HG02884 (cell line): ENCODE measurements around the gene DIS3L2.
"Not testable (repeated sequence)": the region's sequence is repeated elsewhere in the genome, so short reads cannot be mapped to it uniquely, and the experiment has no call there.

ENCODE experiments used
- ATAC-seq: cut with Tn5 transposase; IDR thresholded peaks from one replicate; pipeline ENCODE4 v1.9.1; 2021; ENCODE audit warnings: mild to moderate bottlenecking, moderate library complexity; ENCODE audit not compliant: unreplicated experiment

Gene DIS3L2

DNA sequence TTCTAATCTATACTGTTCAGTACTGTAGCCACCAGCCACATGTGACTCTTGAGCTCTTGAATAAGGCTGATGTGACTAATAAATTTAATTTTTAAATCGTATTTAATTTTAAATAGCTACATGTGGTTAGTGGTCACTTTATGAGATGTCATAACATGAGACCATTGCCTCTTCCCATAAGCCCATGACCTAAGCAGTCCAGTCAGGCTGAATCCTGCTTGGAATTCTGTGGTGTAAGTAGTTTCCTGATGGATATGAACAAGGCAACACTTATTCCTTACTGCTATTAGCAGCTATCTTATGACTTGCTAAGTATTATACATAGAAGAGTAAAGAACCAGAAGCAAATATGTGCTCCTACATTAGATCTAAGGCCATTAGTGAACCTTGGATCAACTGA lies 150.0 kb downstream of the DIS3L2 start:
- no peak for ATAC-seq

GRCh38 chr2:232113821-232114220 lies 152.3 kb downstream of the DIS3L2 start:
- no peak for ATAC-seq

DNA sequence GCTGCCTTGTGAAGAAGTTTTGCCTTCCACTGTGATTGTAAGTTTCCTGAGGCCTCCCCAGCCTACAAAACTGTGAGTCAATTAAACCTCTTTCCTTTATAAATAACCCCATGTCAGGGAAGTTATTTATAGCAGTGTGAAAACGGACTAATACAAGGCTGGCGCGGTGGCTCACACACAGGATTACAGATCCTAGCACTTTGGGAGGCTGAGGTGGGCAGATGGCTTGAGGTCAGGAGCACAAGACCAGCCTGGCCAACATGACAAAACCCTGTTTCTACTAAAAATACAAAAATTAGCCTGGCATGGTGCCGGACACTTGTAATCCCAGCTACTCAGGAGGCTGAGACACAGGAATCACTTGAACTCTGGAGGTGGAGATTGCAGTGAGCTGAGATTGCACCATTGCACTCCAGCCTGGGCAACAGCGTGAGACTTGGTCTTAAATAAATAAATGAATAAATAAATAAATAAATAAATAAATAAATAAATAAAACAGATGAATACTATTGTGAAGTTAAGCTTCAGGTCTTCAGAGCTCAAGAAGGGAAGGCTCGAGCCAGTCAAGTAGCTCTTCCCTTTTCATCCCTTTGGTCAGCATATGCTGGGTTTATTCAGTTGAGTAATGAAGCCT lies 154.3 kb downstream of the DIS3L2 start:
- ATAC-seq: not testable (repeated sequence)

GRCh38 chr2:232116852-232117251 lies 155.3 kb downstream of the DIS3L2 start:
- no peak for ATAC-seq

DNA sequence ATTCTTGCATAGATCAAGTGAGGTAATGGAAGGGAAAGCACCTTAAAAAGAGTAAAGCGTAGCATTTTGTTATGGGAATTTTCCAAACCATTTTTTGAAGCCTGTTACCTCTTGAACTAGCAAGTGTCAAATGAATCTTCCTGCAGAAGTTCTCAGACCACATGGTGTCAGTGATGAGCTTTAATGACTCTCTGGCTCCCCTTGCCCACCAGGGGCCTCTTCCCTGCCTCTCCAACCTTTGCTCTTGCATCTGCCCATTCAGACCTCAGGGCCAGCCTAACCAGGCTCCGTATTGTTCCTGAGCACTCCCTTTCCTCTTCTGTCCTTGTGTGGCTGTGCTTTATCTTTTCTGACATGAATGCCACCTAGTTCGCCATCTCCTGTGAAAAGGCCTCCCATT lies 155.9 kb downstream of the DIS3L2 start:
- ATAC-seq: no peak

DNA sequence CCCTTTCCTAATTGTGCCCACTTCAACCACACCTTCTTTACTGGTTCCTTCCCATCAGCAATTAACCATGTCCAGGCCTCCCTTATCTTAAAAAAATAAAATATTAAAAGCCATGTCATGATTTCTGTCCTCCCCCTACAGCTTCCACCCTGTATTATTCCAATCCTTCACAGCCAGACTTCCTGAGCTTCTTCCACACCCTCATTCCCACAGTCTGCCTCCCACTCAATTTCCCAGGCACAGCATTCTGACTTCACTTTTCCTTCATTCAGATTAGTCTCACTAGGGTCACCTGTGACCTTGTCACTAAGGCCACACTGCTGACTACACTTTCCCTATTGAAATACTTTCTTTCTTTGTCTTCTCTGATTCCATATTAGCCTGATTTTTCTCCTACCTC lies 159.4 kb downstream of the DIS3L2 start:
- ATAC-seq: no peak

DNA sequence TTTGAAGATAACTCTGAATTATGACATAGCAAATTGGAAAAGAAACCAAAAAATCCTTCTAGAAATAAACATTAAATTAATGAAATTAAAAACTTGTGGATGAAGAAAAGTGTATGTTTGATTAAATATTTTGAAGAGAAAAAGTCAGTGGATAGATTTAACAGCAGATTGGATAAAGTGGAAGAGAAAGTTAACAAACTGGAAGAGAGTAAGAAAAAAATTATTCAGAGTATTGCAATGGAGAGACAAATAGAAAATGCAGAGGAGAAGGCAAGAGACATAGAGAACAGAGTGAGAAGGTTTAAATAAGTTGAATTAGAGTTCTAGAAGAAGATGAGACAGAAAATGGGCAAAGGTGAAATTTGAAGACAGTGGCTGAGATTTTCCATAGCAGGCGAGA lies 162.8 kb downstream of the DIS3L2 start:
- no peak for ATAC-seq

GRCh38 chr2:232126301-232127099 lies 165.0 kb downstream of the DIS3L2 start:
- no peak for ATAC-seq

DNA sequence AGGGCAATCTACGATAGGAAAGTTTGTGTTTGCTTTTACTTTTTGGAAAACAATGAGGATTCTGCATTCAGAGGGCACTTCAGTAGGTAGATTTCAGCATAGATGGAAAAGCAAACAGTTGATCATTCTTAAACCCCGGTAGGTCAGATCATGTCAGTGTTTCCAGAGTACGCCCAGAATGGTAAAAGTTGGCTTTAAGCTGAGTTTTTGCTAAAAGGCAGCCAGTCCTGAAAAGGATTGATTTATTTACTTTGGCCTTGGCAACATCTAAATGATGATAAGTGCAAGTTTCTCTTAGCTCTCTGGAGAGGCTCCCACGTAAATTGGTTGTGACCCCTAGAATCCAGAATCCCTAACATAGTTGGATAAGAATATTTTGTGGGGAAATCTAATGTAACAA lies 168.0 kb downstream of the DIS3L2 start:
- no peak for ATAC-seq

GRCh38 chr2:232132181-232132580 lies 170.7 kb downstream of the DIS3L2 start:
- ATAC-seq: no peak

- ATAC-seq: no peak
These were observed 171.6 kb downstream of the DIS3L2 start for GRCh38 chr2:232133078-232133477.

DNA sequence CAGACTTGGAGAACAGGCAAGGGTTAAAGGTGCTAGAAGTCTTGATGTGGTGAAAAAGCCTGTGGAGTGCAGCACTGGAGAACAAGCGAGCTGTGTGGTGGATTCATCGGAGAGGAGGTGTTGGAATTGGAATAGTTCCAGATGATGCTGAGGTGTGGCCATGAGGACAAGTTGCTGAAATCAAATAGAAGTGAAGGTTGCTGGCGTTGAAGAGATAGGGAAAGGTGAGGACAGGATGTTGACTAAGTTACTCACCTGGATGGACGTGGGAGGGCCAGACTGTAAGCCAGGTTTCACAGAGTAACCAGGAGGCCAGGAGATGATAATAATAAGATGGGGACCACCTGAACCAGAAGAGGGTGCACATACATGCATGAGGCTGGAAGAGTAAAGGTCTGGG lies 173.4 kb downstream of the DIS3L2 start:
- ATAC-seq: no peak

GRCh38 chr2:232137356-232138147 lies 176.0 kb downstream of the DIS3L2 start:
- no peak for ATAC-seq

GRCh38 chr2:232138441-232138840 lies 176.9 kb downstream of the DIS3L2 start:
- ATAC-seq: no peak

- ATAC-seq: no peak
These were observed 177.7 kb downstream of the DIS3L2 start for GRCh38 chr2:232139171-232139594.

- ATAC-seq: no peak
These were observed 178.5 kb downstream of the DIS3L2 start for GRCh38 chr2:232139786-232140562.

GRCh38 chr2:232141591-232141990 lies 180.1 kb downstream of the DIS3L2 start:
- ATAC-seq: no peak

GRCh38 chr2:232142049-232142448 lies 180.5 kb downstream of the DIS3L2 start:
- ATAC-seq: no peak

- no peak for ATAC-seq
These were observed 181.0 kb downstream of the DIS3L2 start for GRCh38 chr2:232142502-232142901.

DNA sequence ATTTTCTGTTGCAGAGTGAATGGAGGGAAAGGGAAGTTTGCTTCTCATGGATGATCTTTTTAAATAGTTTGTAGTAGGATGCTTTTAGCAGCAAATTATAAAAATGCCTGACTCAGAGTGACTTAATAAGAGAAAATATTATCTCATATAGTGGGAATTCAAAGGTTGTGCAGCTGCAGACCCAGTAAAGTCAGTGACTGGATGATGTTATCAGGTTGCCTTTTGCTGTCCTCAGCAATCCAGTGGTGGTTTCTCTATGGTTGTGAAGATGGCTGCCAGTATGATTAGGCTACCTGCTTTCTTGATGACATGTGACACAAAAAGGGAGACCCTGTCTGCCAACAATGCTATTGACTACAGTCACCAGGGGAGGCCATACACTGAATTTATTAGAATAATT lies 184.8 kb downstream of the DIS3L2 start:
- no peak for ATAC-seq
